ENCODE results near the gene RNF169. TPM values are rescaled to one million over a fixed set of nuclear protein-coding genes. Genes with fewer than 3 reads are reported as not detected.

Gene RNF169
- total RNA-seq, 4 donors from 2014 or later, result 18.8 to 26.4 (median 21.2) TPM

GRCh38 chr11:74713686-74714085 is 35.0 kb upstream of the RNF169 start:
- Histone ChIP-seq H3K4me3 (no peak overlapping the region), H3K4me1 (no peaks in the 10 kb centered on the region), H3K27me3 (no peaks in the 10 kb centered on the region), H3K36me3 (no peaks in the 10 kb centered on the region), H3K9me3 (no peaks in the 10 kb centered on the region), H3K27ac (no peak overlapping the region)
- DNase-seq (ENCODE audit: low spot score in 2 of 2), result no peak
- TF ChIP-seq CTCF (IDR thresholded peaks at IDR 0.05) (no peak), POLR2AphosphoS5 (IDR thresholded peaks at IDR 0.05) (no peak), POLR2A (IDR thresholded peaks at IDR 0.05) (no peak), EP300 (IDR thresholded peaks at IDR 0.05) (no peak)
- 89% methylated on average over 4 of the region's 4 CpGs for WGBS

GRCh38 chr11:74714904-74715303 is 33.7 kb upstream of the RNF169 start:
- no peak overlapping the region for H3K27ac ChIP-seq
- no peak overlapping the region for H3K4me3 ChIP-seq
- no peaks in the 10 kb centered on the region for H3K4me1 ChIP-seq
- no peak for TF ChIP-seq POLR2AphosphoS5 (IDR thresholded peaks at IDR 0.05)
- no peak for TF ChIP-seq CTCF (IDR thresholded peaks at IDR 0.05)
- no peak for TF ChIP-seq EP300 (IDR thresholded peaks at IDR 0.05)
- TF ChIP-seq POLR2A (IDR thresholded peaks at IDR 0.05), result no peak
- H3K9me3 ChIP-seq, result no peaks in the 10 kb centered on the region
- no peaks in the 10 kb centered on the region for H3K27me3 ChIP-seq
- WGBS, result 94% methylated on average over 7 of the region's 7 CpGs
- no peaks in the 10 kb centered on the region for H3K36me3 ChIP-seq
- no peak for DNase-seq (ENCODE audit: low spot score in 2 of 2)

- H3K9me3 ChIP-seq, result no peaks in the 10 kb centered on the region
Measured at GRCh38 chr11:74717221-74717969, 31.3 kb upstream of the RNF169 start.

GRCh38 chr11:74719011-74719410 is 29.6 kb upstream of the RNF169 start:
- Histone ChIP-seq H3K36me3 (no peaks in the 10 kb centered on the region), H3K4me1 (no peaks in the 10 kb centered on the region), H3K9me3 (no peaks in the 10 kb centered on the region), H3K4me3 (no peak overlapping the region), H3K27ac (no peak overlapping the region), H3K27me3 (no peaks in the 10 kb centered on the region)
- 99% methylated on average over 5 of the region's 5 CpGs for WGBS
- TF ChIP-seq EP300 (IDR thresholded peaks at IDR 0.05) (no peak), CTCF (IDR thresholded peaks at IDR 0.05) (no peak)
- DNase-seq (ENCODE audit: low spot score in 2 of 2), result no peak

More at GRCh38 chr11:74717221-74717969, 31.3 kb upstream of the RNF169 start:
- H3K4me1 ChIP-seq, result no peaks in the 10 kb centered on the region
- no peak for DNase-seq (ENCODE audit: low spot score in 2 of 2)
- WGBS, result 75% methylated on average over 4 of the region's 5 CpGs
- no peak overlapping the region for H3K4me3 ChIP-seq
- H3K27me3 ChIP-seq, result no peaks in the 10 kb centered on the region
- no peak overlapping the region for H3K27ac ChIP-seq
- no peak for TF ChIP-seq POLR2A (IDR thresholded peaks at IDR 0.05)
- TF ChIP-seq CTCF (IDR thresholded peaks at IDR 0.05), result no peak
- TF ChIP-seq POLR2AphosphoS5 (IDR thresholded peaks at IDR 0.05), result no peak
- TF ChIP-seq EP300 (IDR thresholded peaks at IDR 0.05), result no peak
- no peaks in the 10 kb centered on the region for H3K36me3 ChIP-seq

- no peak for DNase-seq (ENCODE audit: low spot score in 2 of 2)
- no peak for TF ChIP-seq CTCF (IDR thresholded peaks at IDR 0.05)
- TF ChIP-seq EP300 (IDR thresholded peaks at IDR 0.05), result no peak
- TF ChIP-seq POLR2AphosphoS5 (IDR thresholded peaks at IDR 0.05), result no peak
- TF ChIP-seq POLR2A (IDR thresholded peaks at IDR 0.05), result no peak
- no peaks in the 10 kb centered on the region for H3K4me1 ChIP-seq
- no peak overlapping the region for H3K4me3 ChIP-seq
- no peaks in the 10 kb centered on the region for H3K9me3 ChIP-seq
- 64% methylated on average over 15 of the region's 17 CpGs for WGBS
- no peaks in the 10 kb centered on the region for H3K36me3 ChIP-seq
- H3K27ac ChIP-seq, result no peak overlapping the region
- no peaks in the 10 kb centered on the region for H3K27me3 ChIP-seq
Measured at GRCh38 chr11:74720596-74721478, 27.8 kb upstream of the RNF169 start.

All from suprapubic skin (tissue), 4 donors.